Measurements from ENCODE around the gene TMEM170B.

TMEM170B gene

DNA sequence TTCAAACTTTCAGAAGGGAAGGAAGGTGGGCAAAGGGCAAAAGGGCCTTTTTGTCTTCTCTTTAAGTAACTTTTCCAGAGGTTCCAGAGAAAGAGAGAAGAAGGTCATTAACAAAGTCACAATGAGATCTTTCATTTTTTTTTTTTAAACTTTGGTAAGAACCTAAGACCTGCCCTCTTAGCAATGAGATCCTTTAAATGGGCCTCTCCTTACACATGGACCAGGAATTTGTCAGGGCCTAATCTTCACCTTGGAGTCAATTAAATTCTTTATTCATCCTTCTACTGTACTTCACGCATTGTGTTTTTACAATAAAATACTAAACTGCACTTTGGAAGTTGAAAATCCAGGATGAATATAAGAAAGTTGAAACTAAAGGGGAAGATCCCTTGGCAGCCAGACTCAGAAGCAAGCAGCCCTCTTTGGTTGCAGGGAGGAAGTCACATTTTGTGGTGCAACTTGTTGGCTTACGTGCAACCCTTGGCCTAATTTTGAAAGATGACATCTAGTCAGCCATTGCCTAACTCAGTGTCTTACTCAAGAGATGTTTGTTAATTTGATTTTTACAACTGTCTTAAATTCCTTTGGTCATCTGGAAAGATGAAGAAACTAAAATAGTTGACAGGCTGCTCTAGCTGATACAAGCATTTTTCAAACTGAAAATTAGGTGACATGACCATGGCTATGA is 11.9 kb upstream of the TMEM170B start:
- H3K27me3 ChIP-seq (replicated peaks): no peaks in the 10 kb centered on the region
- TF ChIP-seq, protein P1, sequence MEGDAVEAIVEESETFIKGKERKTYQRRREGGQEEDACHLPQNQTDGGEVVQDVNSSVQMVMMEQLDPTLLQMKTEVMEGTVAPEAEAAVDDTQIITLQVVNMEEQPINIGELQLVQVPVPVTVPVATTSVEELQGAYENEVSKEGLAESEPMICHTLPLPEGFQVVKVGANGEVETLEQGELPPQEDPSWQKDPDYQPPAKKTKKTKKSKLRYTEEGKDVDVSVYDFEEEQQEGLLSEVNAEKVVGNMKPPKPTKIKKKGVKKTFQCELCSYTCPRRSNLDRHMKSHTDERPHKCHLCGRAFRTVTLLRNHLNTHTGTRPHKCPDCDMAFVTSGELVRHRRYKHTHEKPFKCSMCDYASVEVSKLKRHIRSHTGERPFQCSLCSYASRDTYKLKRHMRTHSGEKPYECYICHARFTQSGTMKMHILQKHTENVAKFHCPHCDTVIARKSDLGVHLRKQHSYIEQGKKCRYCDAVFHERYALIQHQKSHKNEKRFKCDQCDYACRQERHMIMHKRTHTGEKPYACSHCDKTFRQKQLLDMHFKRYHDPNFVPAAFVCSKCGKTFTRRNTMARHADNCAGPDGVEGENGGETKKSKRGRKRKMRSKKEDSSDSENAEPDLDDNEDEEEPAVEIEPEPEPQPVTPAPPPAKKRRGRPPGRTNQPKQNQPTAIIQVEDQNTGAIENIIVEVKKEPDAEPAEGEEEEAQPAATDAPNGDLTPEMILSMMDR (IDR thresholded peaks at IDR 0.05; ENCODE audit: low read depth, low read length, missing control alignments): no peak
- H3K4me3 ChIP-seq (ENCODE audit: low read depth, low read length): no peak overlapping the region
- H3K36me3 ChIP-seq (replicated peaks): no peaks in the 10 kb centered on the region
- in situ Hi-C loops (cut with HindIII; ENCODE audit: low pct_ligation_motif_present, low sequenced_read_pairs): no loop called here
- H3K27ac ChIP-seq: no peak overlapping the region
- no peak for DNase-seq

- H3K27ac ChIP-seq: no peak overlapping the region
- no peak overlapping the region for H3K4me3 ChIP-seq (ENCODE audit: low read depth, low read length)
- no peak for DNase-seq
- in situ Hi-C loops (cut with HindIII; ENCODE audit: low pct_ligation_motif_present, low sequenced_read_pairs): no loop called here
- no peaks in the 10 kb centered on the region for H3K36me3 ChIP-seq (replicated peaks)
- no peaks in the 10 kb centered on the region for H3K27me3 ChIP-seq (replicated peaks)
- TF ChIP-seq, protein P1 (IDR thresholded peaks at IDR 0.05; ENCODE audit: low read depth, low read length, missing control alignments): no peak
Observed at GRCh38 chr6:11526156-11526505, 11.4 kb upstream of the TMEM170B start.

DNA sequence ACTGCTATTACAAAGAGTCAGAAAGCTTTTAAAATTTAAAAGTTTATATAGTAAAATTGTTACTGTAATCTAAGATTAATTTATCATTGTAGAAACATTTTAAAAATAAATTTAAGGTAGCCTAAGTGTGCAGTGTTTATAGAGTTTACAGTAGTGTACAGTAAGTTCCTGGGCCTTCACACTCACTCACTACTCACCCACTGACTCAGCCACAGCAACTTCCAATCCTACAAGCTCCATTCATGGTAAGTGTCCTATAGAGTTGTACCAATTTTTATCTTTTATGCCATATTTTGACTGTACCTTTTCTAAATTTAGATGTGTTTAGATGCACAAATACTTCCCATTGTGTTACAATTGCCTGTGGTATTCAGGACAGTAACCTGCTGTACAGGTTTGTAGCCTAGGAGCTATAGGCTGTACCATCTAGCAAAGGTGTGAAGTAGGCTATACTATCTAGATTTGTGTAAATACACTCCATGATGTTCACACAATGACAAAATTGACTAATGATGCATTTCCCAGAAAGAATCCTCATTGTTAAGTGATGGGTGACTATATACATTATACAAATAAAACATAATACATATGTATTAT is 10.2 kb upstream of the TMEM170B start:
- no peaks in the 10 kb centered on the region for H3K36me3 ChIP-seq (replicated peaks)
- DNase-seq: no peak
- no peaks in the 10 kb centered on the region for H3K27me3 ChIP-seq (replicated peaks)
- in situ Hi-C loops (cut with HindIII; ENCODE audit: low pct_ligation_motif_present, low sequenced_read_pairs): no loop called here
- no peak overlapping the region for H3K4me3 ChIP-seq (ENCODE audit: low read depth, low read length)
- TF ChIP-seq, protein P1 (IDR thresholded peaks at IDR 0.05; ENCODE audit: low read depth, low read length, missing control alignments): no peak
- H3K27ac ChIP-seq: no peak overlapping the region

DNA sequence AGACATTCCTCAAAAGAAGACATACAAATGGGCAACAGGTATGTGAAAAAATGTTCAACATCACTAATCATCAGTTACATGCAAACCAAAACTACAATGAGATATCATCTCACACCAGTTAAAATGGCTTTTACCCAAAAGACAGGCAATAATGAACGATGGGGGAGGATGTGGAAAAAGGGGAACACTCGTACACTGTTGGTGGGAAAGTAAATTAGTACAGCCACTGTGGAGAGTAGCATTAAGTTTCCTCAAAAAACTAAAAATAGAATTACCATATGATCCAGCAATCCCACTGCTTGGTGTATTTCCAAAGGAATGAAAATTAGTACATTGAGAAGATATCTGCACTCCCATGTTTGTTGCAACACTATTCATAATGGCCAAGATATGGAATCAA is 8.6 kb upstream of the TMEM170B start:
- DNase-seq: no peak
- in situ Hi-C loops (cut with HindIII; ENCODE audit: low pct_ligation_motif_present, low sequenced_read_pairs): no loop called here
- TF ChIP-seq, protein P1 (IDR thresholded peaks at IDR 0.05; ENCODE audit: low read depth, low read length, missing control alignments): no peak
- no peak overlapping the region for H3K4me3 ChIP-seq (ENCODE audit: low read depth, low read length)
- no peaks in the 10 kb centered on the region for H3K36me3 ChIP-seq (replicated peaks)
- no peaks in the 10 kb centered on the region for H3K27me3 ChIP-seq (replicated peaks)
- H3K27ac ChIP-seq: no peak overlapping the region

DNA sequence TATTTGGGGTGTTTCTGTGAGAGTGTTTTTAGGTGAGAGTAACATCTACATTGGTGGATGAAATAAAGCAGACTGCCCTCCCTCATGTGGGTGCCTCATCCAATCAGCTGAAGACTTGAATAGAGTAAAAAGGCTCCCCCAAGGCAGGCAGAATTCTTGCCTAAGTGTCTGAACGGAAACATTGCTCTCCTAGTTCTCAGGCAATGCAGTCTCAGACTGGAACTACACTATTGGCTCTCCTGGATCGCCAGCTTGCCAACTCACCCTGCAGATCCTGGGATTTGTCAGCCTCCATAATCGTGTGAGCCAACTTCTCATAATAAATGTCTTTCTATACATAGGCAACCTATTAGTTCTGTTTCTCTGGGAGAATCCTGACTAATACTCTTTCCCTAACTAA is 5.5 kb upstream of the TMEM170B start:
- TF ChIP-seq, protein P1 (IDR thresholded peaks at IDR 0.05; ENCODE audit: low read depth, low read length, missing control alignments): no peak
- no peak for DNase-seq
- in situ Hi-C loops (cut with HindIII; ENCODE audit: low pct_ligation_motif_present, low sequenced_read_pairs): no loop called here
- no peaks in the 10 kb centered on the region for H3K27me3 ChIP-seq (replicated peaks)
- H3K27ac ChIP-seq: no peak overlapping the region
- H3K4me3 ChIP-seq (ENCODE audit: low read depth, low read length): no peak overlapping the region
- H3K36me3 ChIP-seq (replicated peaks): no peaks in the 10 kb centered on the region

- H3K27ac ChIP-seq: no peak overlapping the region
- H3K4me3 ChIP-seq (ENCODE audit: low read depth, low read length): no peak overlapping the region
- H3K27me3 ChIP-seq (replicated peaks): no peaks in the 10 kb centered on the region
- TF ChIP-seq, protein P1 (IDR thresholded peaks at IDR 0.05; ENCODE audit: low read depth, low read length, missing control alignments): no peak
- no peaks in the 10 kb centered on the region for H3K36me3 ChIP-seq (replicated peaks)
- DNase-seq: no peak
- in situ Hi-C loops (cut with HindIII; ENCODE audit: low pct_ligation_motif_present, low sequenced_read_pairs): no loop called here
Observed at GRCh38 chr6:11534561-11534960, 3.0 kb upstream of the TMEM170B start.

Measured in brain microvascular endothelial cell (primary cell).